HG02763 (cell line): Measurements from ENCODE around the gene DTL.
A peak's percentile ranks its signal among the peaks of the same experiment; 100 is the strongest.

ENCODE experiments used
- ATAC-seq: cut with Tn5 transposase; IDR thresholded peaks from one replicate; pipeline ENCODE4 v1.9.1; 2021; ENCODE audit warnings: mild to moderate bottlenecking, moderate library complexity; ENCODE audit not compliant: unreplicated experiment

Gene DTL

GRCh38 chr1:212035835-212036605, 472 bp downstream of the DTL start:
- peak; percentile 12 for ATAC-seq

DNA sequence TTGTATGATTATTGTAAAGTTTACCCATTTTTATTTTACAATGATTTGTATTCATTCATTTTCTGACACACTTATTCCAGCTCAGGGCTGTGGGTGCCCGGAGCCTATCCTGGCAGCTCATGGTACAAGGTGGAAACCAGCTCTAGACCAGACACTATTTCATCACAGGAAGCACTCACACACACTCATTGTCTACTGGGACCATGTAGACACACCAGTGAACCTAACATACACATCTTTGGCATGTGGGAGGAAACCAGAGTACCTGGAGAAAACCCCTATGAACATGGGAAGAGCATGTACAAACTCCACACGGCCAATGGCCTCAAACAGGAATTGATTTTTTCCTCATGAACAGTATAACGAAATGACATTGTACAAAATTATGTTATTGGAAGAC, 2.4 kb downstream of the DTL start:
- no peak for ATAC-seq

DNA sequence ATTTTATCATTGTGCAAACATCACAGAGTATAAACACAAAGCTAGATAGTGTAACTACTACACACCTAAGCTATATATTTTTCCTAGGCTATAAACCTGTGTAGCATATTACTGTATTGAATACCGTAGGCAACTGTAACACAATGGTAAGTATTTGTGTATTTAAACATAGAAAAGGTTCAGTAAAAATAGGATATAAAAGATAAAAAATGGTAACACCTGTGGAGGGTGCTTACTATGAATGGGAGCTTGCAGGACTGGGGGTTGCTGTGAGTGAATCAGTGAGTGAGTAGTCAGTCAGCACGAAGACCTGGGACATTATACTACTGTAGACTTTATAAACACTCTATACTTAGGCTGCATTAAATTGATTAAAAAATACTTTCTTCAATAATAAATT, 4.1 kb downstream of the DTL start:
- no peak for ATAC-seq

GRCh38 chr1:212040629-212041412, 5.3 kb downstream of the DTL start:
- no peak for ATAC-seq

GRCh38 chr1:212042436-212042835, 6.9 kb downstream of the DTL start:
- no peak for ATAC-seq

DNA sequence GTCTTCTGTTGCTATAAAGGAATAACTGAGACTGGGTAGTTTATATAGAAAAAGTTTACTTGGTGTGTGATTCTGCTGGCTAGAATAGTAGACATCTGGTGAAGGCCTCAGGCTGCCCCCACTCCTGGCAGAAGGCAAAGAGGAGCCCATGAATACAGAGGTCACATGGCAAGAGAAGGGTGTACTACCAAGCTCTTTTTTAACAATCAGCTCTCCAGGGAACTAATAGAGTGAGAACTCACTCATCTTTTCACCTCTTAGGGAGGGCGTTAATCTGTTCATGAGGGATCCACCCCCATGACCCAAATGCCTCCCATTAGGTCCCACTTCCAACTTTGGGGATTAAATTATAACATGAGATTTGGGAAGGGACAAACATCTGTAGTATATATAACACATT, 9.3 kb downstream of the DTL start:
- no peak for ATAC-seq

GRCh38 chr1:212045981-212046380, 10.4 kb downstream of the DTL start:
- ATAC-seq: no peak

DNA sequence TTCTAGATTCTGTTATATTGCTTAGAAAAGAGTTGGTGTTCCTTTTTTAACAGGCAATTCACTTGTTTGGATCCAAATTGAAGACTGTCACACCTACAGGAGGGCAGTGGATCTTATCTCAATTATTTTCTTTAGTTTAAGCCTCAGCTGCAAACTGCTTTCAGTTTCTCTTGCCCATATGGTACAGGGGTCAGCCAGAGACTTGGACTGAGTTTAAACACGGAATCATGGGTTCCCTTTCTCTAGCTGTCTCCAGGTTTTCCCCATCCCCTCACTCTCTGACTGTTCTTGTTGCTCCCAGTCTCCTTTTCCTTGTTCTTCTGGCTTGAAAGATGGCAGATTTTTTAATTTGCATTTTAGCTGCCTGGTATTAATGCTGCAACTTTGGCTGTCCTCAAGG, 18.4 kb downstream of the DTL start:
- ATAC-seq: no peak

- no peak for ATAC-seq
Measured at GRCh38 chr1:212055333-212055732, 19.8 kb downstream of the DTL start.

DNA sequence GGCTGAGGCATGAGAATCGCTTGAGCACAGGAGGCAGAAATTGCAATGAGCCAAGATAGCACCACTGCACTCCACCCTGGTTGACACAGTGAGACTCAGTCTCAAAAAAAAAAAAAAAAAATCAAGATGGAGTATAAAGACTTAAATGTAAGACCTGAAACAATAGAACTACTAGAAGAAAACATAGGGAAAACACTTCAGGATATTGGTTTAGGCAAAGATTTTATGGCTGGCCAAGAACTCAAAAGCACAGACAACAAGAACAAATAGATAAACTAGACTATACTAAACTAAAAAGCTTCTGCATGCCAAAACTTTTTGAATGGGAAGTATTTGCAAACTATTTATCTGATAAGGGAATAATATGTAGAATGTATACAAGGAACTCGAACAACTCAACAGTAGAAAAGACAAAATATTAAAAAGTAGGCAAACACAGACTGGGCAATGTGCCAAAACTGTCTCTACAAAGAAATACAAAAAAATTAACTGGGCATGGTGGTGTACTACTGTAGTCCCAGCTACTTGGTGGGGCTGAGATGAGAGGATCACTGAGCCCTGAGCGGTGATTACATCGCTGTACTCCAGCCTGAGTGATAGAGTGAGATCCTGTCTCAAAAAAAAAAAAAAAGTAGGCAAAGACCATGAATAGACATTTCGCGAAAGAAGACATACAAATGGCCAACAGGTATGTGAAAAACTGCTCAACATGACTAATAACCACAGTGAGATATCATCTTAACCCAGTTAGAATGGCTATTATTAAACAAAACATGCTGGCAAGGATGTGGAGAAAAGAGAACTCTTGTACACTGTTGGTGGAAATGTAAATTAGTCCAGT, 25.3 kb downstream of the DTL start:
- ATAC-seq: no peak

- no peak for ATAC-seq
Measured at GRCh38 chr1:212062832-212063438, 27.4 kb downstream of the DTL start.

DNA sequence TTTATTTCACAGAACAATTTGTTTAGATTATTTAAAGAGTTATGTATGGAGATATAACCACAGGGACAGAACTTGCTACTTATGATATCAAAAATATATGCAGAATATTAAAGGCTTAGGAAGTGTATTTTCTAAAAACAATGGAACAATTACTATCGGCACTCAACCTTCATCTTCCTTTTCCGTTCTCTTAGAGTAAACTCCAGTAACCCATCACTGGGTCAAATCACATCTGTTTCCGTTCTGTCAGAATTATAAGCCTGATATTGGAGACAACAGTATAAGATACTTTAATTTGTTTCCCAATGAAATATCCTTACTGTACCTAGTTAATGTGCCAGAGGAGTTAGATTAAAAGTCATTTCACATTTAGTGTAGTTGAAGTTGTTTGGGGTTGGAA, 32.2 kb downstream of the DTL start:
- ATAC-seq: no peak

DNA sequence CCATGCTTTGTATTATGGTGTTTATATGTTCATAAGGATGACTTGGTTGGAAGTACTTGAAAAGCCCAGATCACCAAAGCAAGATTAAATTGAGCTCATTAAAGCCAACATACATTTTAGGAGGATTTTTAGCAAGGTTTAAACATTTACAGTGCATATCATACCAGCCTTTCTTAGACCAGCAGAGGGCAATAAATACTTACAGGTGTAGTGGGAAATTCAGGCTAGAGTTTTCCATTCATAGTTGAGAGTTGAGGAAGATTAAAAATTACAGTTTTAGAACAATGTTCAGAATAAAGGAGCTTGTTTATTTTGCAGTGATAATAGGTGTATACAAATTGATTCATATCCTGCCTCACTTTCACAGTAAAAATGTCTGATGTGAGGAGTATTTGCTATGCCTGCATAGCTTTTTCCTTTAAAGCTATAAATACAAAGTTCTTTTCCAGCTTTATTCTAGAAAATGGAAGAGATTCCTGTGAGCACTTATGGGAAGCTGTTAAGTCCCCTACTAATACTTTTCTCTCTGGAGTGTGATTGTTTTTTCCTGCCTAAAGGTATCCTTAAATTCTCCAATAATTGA, 35.3 kb downstream of the DTL start:
- ATAC-seq: no peak

- ATAC-seq: no peak
Measured at GRCh38 chr1:212072047-212072446, 36.5 kb downstream of the DTL start.

GRCh38 chr1:212073490-212073889, 37.9 kb downstream of the DTL start:
- ATAC-seq: no peak

DNA sequence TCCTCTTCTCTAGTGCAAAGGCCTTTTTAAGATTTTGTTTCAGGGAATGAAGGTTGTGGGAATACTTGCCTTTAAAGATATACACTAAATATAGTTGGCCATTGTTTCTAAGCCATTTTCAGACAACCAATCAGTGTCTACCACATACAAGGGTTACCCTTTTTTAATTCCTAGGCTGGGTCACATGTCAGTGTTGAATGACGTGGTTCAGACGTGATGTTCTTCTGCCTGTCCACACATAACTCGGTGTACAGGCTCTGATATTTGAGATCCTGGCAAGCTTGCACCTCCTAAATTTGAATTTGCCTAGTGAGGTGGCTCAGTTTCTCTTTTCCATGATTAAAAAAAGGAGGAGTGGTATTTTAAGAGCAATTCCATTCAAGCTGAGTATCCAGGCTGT, 38.8 kb downstream of the DTL start:
- ATAC-seq: no peak

- no peak for ATAC-seq
Measured at GRCh38 chr1:212074856-212075255, 39.3 kb downstream of the DTL start.

GRCh38 chr1:212077028-212077427, 41.5 kb downstream of the DTL start:
- no peak for ATAC-seq

DNA sequence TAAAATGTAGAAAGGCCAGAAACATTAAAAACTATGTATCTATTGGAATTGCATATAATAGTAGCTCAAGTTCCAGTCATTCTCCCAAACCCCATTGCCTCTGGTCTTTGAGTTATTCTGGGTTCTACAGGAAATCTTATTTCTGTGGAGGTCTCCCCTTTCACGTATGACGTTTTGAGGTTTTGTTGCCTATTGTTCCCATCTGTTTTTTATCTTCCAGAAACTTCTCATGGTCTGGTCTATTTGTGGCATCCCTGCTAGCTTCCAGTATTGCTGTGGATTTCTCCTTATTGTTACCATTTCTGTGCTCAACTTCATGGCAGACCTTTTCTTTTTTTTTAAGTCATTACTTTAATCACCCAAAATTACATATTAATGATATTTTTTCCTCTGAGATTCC, 43.3 kb downstream of the DTL start:
- ATAC-seq: no peak

- no peak for ATAC-seq
Measured at GRCh38 chr1:212082765-212083406, 47.3 kb downstream of the DTL start.
